ENCODE data around the gene ACSL6.

DNA sequence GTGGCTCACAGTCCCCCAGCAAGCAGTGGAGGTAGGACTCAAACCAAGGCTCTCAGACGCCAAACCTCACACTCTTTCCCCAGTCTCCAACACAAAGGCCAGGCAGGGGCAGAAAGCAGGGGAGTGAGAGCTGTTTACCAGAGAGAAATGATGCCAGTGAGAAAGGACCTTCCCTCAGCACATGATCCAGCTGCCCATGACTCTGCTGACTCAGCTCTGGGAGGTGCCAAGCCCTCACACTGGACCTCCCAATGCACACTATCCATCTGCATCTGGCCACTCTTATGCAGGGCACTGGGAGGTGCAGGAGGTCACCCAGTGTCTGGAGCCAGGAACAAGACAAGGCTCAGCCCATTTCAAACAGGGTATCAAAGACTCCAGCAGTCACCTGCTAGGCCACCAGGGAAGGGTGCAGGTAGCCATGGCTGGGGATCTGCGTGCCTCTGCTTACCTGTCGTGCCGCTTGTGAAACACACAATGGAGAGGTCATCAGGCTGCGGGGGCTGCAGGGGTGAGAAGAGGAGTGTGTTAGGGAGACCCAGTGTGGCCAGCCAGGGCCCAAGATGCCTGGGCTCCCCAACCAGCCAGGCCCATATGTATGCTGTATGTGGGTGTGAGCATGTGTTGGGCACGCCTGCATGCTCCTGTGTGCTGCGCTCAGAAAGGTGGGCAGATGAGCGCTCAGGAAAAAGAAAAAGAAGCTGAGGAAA, 26.3 kb downstream of the ACSL6 start:
- TF ChIP-seq, protein P1, sequence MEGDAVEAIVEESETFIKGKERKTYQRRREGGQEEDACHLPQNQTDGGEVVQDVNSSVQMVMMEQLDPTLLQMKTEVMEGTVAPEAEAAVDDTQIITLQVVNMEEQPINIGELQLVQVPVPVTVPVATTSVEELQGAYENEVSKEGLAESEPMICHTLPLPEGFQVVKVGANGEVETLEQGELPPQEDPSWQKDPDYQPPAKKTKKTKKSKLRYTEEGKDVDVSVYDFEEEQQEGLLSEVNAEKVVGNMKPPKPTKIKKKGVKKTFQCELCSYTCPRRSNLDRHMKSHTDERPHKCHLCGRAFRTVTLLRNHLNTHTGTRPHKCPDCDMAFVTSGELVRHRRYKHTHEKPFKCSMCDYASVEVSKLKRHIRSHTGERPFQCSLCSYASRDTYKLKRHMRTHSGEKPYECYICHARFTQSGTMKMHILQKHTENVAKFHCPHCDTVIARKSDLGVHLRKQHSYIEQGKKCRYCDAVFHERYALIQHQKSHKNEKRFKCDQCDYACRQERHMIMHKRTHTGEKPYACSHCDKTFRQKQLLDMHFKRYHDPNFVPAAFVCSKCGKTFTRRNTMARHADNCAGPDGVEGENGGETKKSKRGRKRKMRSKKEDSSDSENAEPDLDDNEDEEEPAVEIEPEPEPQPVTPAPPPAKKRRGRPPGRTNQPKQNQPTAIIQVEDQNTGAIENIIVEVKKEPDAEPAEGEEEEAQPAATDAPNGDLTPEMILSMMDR (IDR thresholded peaks at IDR 0.05) = no peak
- TF ChIP-seq POLR2A (IDR thresholded peaks at IDR 0.05) = no peak

All from uterus (tissue), 2 donors.